Mammary epithelial cell (primary cell): ENCODE measurements around the gene HASPIN.

Source experiments
- CTCF ChIP-seq, 2 donors: IDR thresholded peaks in 1 of 2; conservative IDR thresholded peaks in 1 of 2; 2 replicates each; pipeline ENCODE4 v1.5.1; 2011 to 2012; ENCODE audit warnings: inconsistent platforms in 2 of 2, low read length in 2 of 2, mild to moderate bottlenecking in 2 of 2, control low read depth in 1 of 2, low read depth in 1 of 2; ENCODE audit not compliant: insufficient read depth in 1 of 2; ENCODE audit errors: extremely low read depth in 1 of 2
- EZH2 ChIP-seq: IDR thresholded peaks from 2 replicates; pipeline ENCODE4 v1.6.1; 2012; ENCODE audit warnings: low read length, inconsistent platforms, borderline replicate concordance

- TF ChIP-seq CTCF (conservative IDR thresholded peaks at IDR 0.05 in 1 of 2, IDR thresholded peaks at IDR 0.05 in 1 of 2; ENCODE audit: extremely low read depth in 1 of 2, insufficient read depth in 1 of 2, low read depth in 1 of 2, low read length in 2 of 2) (no peak), EZH2 (no peak)
These were observed 28.1 kb downstream of the HASPIN start for GRCh38 chr17:3751836-3752235.
